ENCODE data around the gene SLC39A12.
A peak's percentile ranks its signal among the peaks of the same experiment; 100 is the strongest.

The SLC39A12 gene

GRCh38 chr10:17951868-17952371 is at the start of gene SLC39A12:
SLC39A12 (plus strand) TSS chr10:17951918; CDS start chr10:17953277, 1,359 bp downstream.
- no peak for TF ChIP-seq CTCF (conservative IDR thresholded peaks at IDR 0.05)
- no peak for TF ChIP-seq ZFX (IDR thresholded peaks at IDR 0.05)
- H3K27ac ChIP-seq, result no peak within 1 kb of the TSS

GRCh38 chr10:17904564-17904963 is 47.2 kb upstream of the SLC39A12 start:
- no peak for TF ChIP-seq CTCF (conservative IDR thresholded peaks at IDR 0.05)
- TF ChIP-seq ZFX (IDR thresholded peaks at IDR 0.05), result no peak
- H3K27ac ChIP-seq, result no peak overlapping the region

- H3K27ac ChIP-seq, result no peak overlapping the region
- TF ChIP-seq ZFX (IDR thresholded peaks at IDR 0.05) (no peak), CTCF (conservative IDR thresholded peaks at IDR 0.05) (no peak)
Measured at GRCh38 chr10:17905491-17905890, 46.2 kb upstream of the SLC39A12 start.

- TF ChIP-seq ZFX (IDR thresholded peaks at IDR 0.05) (no peak), CTCF (conservative IDR thresholded peaks at IDR 0.05) (no peak)
Measured at GRCh38 chr10:17906002-17906401, 45.7 kb upstream of the SLC39A12 start.

GRCh38 chr10:17907641-17908040 is 44.1 kb upstream of the SLC39A12 start:
- no peak overlapping the region for H3K27ac ChIP-seq
- TF ChIP-seq CTCF (conservative IDR thresholded peaks at IDR 0.05) (no peak), ZFX (IDR thresholded peaks at IDR 0.05) (no peak)

More at GRCh38 chr10:17906002-17906401, 45.7 kb upstream of the SLC39A12 start:
- H3K27ac ChIP-seq, result no peak overlapping the region

GRCh38 chr10:17910125-17910789 is 41.5 kb upstream of the SLC39A12 start:
- peak; percentile 88 for TF ChIP-seq CTCF (conservative IDR thresholded peaks at IDR 0.05)
- TF ChIP-seq ZFX (IDR thresholded peaks at IDR 0.05), result no peak
- no peak overlapping the region for H3K27ac ChIP-seq

- H3K27ac ChIP-seq, result no peak overlapping the region
- TF ChIP-seq ZFX (IDR thresholded peaks at IDR 0.05) (no peak), CTCF (conservative IDR thresholded peaks at IDR 0.05) (no peak)
Measured at GRCh38 chr10:17912754-17913153, 39.0 kb upstream of the SLC39A12 start.

Data from C4-2B (cell line).